HEK293 (cell line): Measurements from ENCODE around the gene GABBR2.

ENCODE experiments used
- CTCF ChIA-PET: fragments of 350-600 bp; formaldehyde crosslinking; extraction: SDS; loops from one replicate; lab custom pipeline; 2021; ENCODE audit warnings: antibody characterized with exemption; lab: Yijun Ruan, JAX
- POLR2A ChIA-PET: fragments of 300-600 bp; formaldehyde crosslinking; extraction: SDS; loops from one replicate; lab custom pipeline; 2020; ENCODE audit warnings: antibody characterized with exemption, inconsistent platforms; lab: Yijun Ruan, JAX
- H3K27ac ChIP-seq: fragments of 200-500 bp; sonication (Bioruptor generic); 2 replicates; pipeline ENCODE4 v1.5.1; 2014; ENCODE audit warnings: low read depth, low read length, control low read depth, inconsistent platforms; ENCODE audit errors: extremely low read depth
- H3K36me3 ChIP-seq, 2 experiments: fragments of 200-500 bp in 1 of 2; sonication (Bioruptor generic) in 1 of 2; 1 replicate in 1 of 2; 2 replicates in 1 of 2; pipeline ENCODE4 v1.5.1; 2014 to 2017; ENCODE audit warnings: inconsistent platforms in 2 of 2, low read length in 2 of 2; ENCODE audit not compliant: control insufficient read depth in 2 of 2, insufficient read depth in 1 of 2
- H3K4me1 ChIP-seq: fragments of 200-500 bp; sonication (Bioruptor generic); 2 replicates; pipeline ENCODE4 v1.5.1; 2014; ENCODE audit warnings: mild to moderate bottlenecking, low read length, inconsistent platforms; ENCODE audit not compliant: control insufficient read depth, insufficient read depth
- H3K4me3 ChIP-seq: 2 replicates; pipeline ENCODE4 v1.5.1; 2011; ENCODE audit warnings: low read depth, mild to moderate bottlenecking, control low read depth, low read length, moderate library complexity
- H3K9me3 ChIP-seq: fragments of 200-500 bp; sonication (Bioruptor generic); 2 replicates; pipeline ENCODE4 v1.5.1; 2014; ENCODE audit warnings: low read depth, low read length, inconsistent platforms; ENCODE audit not compliant: control insufficient read depth, insufficient read depth
- ATF2 ChIP-seq: fragments of 450-650 bp; formaldehyde crosslinking; IDR thresholded peaks from 2 replicates; pipeline ENCODE4 v1.5.1; 2016; ENCODE audit warnings: missing biosample characterization, missing genetic modification characterization, low read depth
- BCL6B ChIP-seq: fragments of 450-650 bp; formaldehyde crosslinking; IDR thresholded peaks from 2 replicates; pipeline ENCODE4 v1.5.1; 2017; ENCODE audit warnings: missing biosample characterization, missing genetic modification characterization
- EGR2 ChIP-seq: fragments of 450-650 bp; formaldehyde crosslinking; IDR thresholded peaks from 2 replicates; pipeline ENCODE4 v1.5.1; 2016; ENCODE audit warnings: low read depth, missing biosample characterization, missing genetic modification characterization
- ELK4 ChIP-seq: IDR thresholded peaks from 2 replicates; pipeline ENCODE4 v1.6.1; 2011; ENCODE audit warnings: mild to moderate bottlenecking, low read depth, low read length, borderline replicate concordance
- GLIS1 ChIP-seq: fragments of 450-650 bp; formaldehyde crosslinking; IDR thresholded peaks from 2 replicates; pipeline ENCODE4 v1.5.1; 2016; ENCODE audit warnings: missing biosample characterization, missing genetic modification characterization
- HOXA7 ChIP-seq: sonication (generic); formaldehyde crosslinking; IDR thresholded peaks from 2 replicates; pipeline ENCODE4 v1.8.1; 2022; ENCODE audit warnings: missing genetic modification reagents, borderline replicate concordance
- KLF7 ChIP-seq: fragments of 450-650 bp; formaldehyde crosslinking; IDR thresholded peaks from 2 replicates; pipeline ENCODE4 v1.5.1; 2016; ENCODE audit warnings: missing biosample characterization, missing genetic modification characterization, borderline replicate concordance
- PRDM6 ChIP-seq: fragments of 450-650 bp; formaldehyde crosslinking; IDR thresholded peaks from 2 replicates; pipeline ENCODE4 v1.5.1; 2017; ENCODE audit warnings: missing biosample characterization, missing genetic modification characterization
- TCF7L2 ChIP-seq: IDR thresholded peaks from 2 replicates; pipeline ENCODE4 v1.6.1; 2011; ENCODE audit warnings: low read depth, mild to moderate bottlenecking, inconsistent platforms, low read length, moderate library complexity, borderline replicate concordance
- ZNF157 ChIP-seq: fragments of 450-650 bp; formaldehyde crosslinking; IDR thresholded peaks from 2 replicates; pipeline ENCODE4 v1.5.1; 2016; ENCODE audit warnings: missing biosample characterization, missing genetic modification characterization
- ZNF19 ChIP-seq: fragments of 450-650 bp; formaldehyde crosslinking; IDR thresholded peaks from 2 replicates; pipeline ENCODE4; 2016; ENCODE audit warnings: missing biosample characterization, missing genetic modification characterization, low read depth
- ZNF202 ChIP-seq: fragments of 450-650 bp; formaldehyde crosslinking; IDR thresholded peaks from 2 replicates; pipeline ENCODE4 v1.5.1; 2016; ENCODE audit warnings: missing biosample characterization, missing genetic modification characterization, borderline replicate concordance
- ZNF350 ChIP-seq: fragments of 450-650 bp; formaldehyde crosslinking; IDR thresholded peaks from 2 replicates; pipeline ENCODE4 v1.5.0; 2017; ENCODE audit warnings: missing biosample characterization, mild to moderate bottlenecking, missing genetic modification characterization
- ZNF426 ChIP-seq: fragments of 450-650 bp; formaldehyde crosslinking; IDR thresholded peaks from 2 replicates; pipeline ENCODE4 v1.5.1; 2017; ENCODE audit warnings: missing biosample characterization, missing genetic modification characterization, mild to moderate bottlenecking, inconsistent platforms, moderate library complexity
- ZNF530 ChIP-seq: fragments of 450-650 bp; formaldehyde crosslinking; IDR thresholded peaks from 2 replicates; pipeline ENCODE4 v1.5.1; 2016; ENCODE audit warnings: low read depth, missing biosample characterization, missing genetic modification characterization
- ZNF571 ChIP-seq: fragments of 450-650 bp; formaldehyde crosslinking; IDR thresholded peaks from 2 replicates; pipeline ENCODE4 v1.5.0; 2017; ENCODE audit warnings: missing biosample characterization, missing genetic modification characterization
- ZNF585B ChIP-seq: fragments of 450-650 bp; formaldehyde crosslinking; IDR thresholded peaks from 2 replicates; pipeline ENCODE4 v1.5.1; 2016; ENCODE audit warnings: missing biosample characterization, missing genetic modification characterization
- ZNF600 ChIP-seq: fragments of 450-650 bp; formaldehyde crosslinking; IDR thresholded peaks from 2 replicates; pipeline ENCODE4 v1.5.1; 2016; ENCODE audit warnings: missing biosample characterization, missing genetic modification characterization
- ZNF639 ChIP-seq: fragments of 450-650 bp; formaldehyde crosslinking; IDR thresholded peaks from 2 replicates; pipeline ENCODE4 v1.5.1; 2016; ENCODE audit warnings: missing biosample characterization, missing genetic modification characterization
- ZNF791 ChIP-seq: fragments of 450-650 bp; formaldehyde crosslinking; IDR thresholded peaks from 2 replicates; pipeline ENCODE4 v1.5.1; 2016; ENCODE audit warnings: missing biosample characterization, missing genetic modification characterization
- ZSCAN18 ChIP-seq: fragments of 450-650 bp; formaldehyde crosslinking; IDR thresholded peaks from 2 replicates; pipeline ENCODE4 v1.5.1; 2016; ENCODE audit warnings: missing biosample characterization, missing genetic modification characterization
- ZSCAN30 ChIP-seq: fragments of 450-650 bp; IDR thresholded peaks from 2 replicates; pipeline ENCODE4 v1.5.1; 2018; ENCODE audit warnings: missing biosample characterization, mild to moderate bottlenecking, missing genetic modification characterization, moderate library complexity

Gene GABBR2

GRCh38 chr9:98356326-98356725 is 352.4 kb downstream of the GABBR2 start:
- Histone ChIP-seq H3K9me3 (no peaks in the 10 kb centered on the region), H3K36me3 (no peaks in the 10 kb centered on the region), H3K27ac (no peak overlapping the region), H3K4me1 (no peaks in the 10 kb centered on the region), H3K4me3 (no peak overlapping the region)
- TF ChIP-seq ZNF791 (no peak), TCF7L2 (no peak), ZSCAN30 (no peak), GLIS1 (tag by site-specific recombination) (no peak), ZNF600 (tag by site-specific recombination) (no peak), ZNF350 (tag by site-specific recombination) (no peak), HOXA7 (no peak), ZNF571 (tag by site-specific recombination) (no peak)
- POLR2A ChIA-PET = no interaction called here
- CTCF ChIA-PET = no interaction called here

GRCh38 chr9:98351370-98351769 is 357.4 kb downstream of the GABBR2 start:
- Histone ChIP-seq H3K27ac (no peak overlapping the region), H3K36me3 (no peaks in the 10 kb centered on the region), H3K4me1 (no peaks in the 10 kb centered on the region), H3K4me3 (no peak overlapping the region), H3K9me3 (no peaks in the 10 kb centered on the region)
- POLR2A ChIA-PET = no interaction called here
- CTCF ChIA-PET = no interaction called here
- no peak for TF ChIP-seq ZNF585B (tag by site-specific recombination)
- TF ChIP-seq ZNF530 = no peak
- no peak for TF ChIP-seq ELK4
- no peak for TF ChIP-seq KLF7 (tag by site-specific recombination)
- TF ChIP-seq ZSCAN18 (tag by site-specific recombination) = no peak

- Histone ChIP-seq H3K4me3 (no peak overlapping the region), H3K9me3 (no peaks in the 10 kb centered on the region), H3K4me1 (no peaks in the 10 kb centered on the region), H3K27ac (no peak overlapping the region), H3K36me3 (no peaks in the 10 kb centered on the region)
- CTCF ChIA-PET = no interaction called here
- no peak for TF ChIP-seq ATF2 (tag by site-specific recombination)
- POLR2A ChIA-PET = no interaction called here
Measured at GRCh38 chr9:98347642-98348041, 361.1 kb downstream of the GABBR2 start.

GRCh38 chr9:98345011-98345410 is 363.7 kb downstream of the GABBR2 start:
- Histone ChIP-seq H3K27ac (no peak overlapping the region), H3K4me1 (no peaks in the 10 kb centered on the region), H3K4me3 (no peak overlapping the region), H3K9me3 (no peaks in the 10 kb centered on the region), H3K36me3 (no peaks in the 10 kb centered on the region)
- POLR2A ChIA-PET = no interaction called here
- CTCF ChIA-PET = no interaction called here
- TF ChIP-seq ZNF426 = no peak
- TF ChIP-seq ZNF639 (tag by site-specific recombination) = no peak
- TF ChIP-seq ZNF202 (tag by site-specific recombination) = no peak
- no peak for TF ChIP-seq ZNF19 (tag by site-specific recombination)
- no peak for TF ChIP-seq BCL6B (tag by site-specific recombination)
- no peak for TF ChIP-seq EGR2 (tag by site-specific recombination)
- no peak for TF ChIP-seq ZNF157 (tag by site-specific recombination)
- no peak for TF ChIP-seq PRDM6 (tag by site-specific recombination)
